Activated gamma-delta T cell treated with anti-CD3 and anti-CD28 coated beads, Interleukin-2, amount 50 U/mL, for 16 hours (primary cell): Measurements from ENCODE around the gene LRRC27.

Experiments
- DNase-seq: peaks from one replicate; pipeline ENCODE4 v3.0.0-alpha.2; 2020; ENCODE audit warnings: low read depth

Gene LRRC27

GRCh38 chr10:132301371-132302330, 30.3 kb upstream of the LRRC27 start:
- no peak for DNase-seq

- no peak for DNase-seq
These were observed 29.3 kb upstream of the LRRC27 start for GRCh38 chr10:132302421-132303310.

- DNase-seq, result no peak
These were observed 28.5 kb upstream of the LRRC27 start for GRCh38 chr10:132303361-132304115.

- DNase-seq, result no peak
These were observed 27.1 kb upstream of the LRRC27 start for GRCh38 chr10:132304756-132305509.

- no peak for DNase-seq
These were observed 26.2 kb upstream of the LRRC27 start for GRCh38 chr10:132305654-132306342.

- DNase-seq, result no peak
These were observed 25.7 kb upstream of the LRRC27 start for GRCh38 chr10:132306343-132306685.

- DNase-seq, result peak; percentile 14
These were observed 24.9 kb upstream of the LRRC27 start for GRCh38 chr10:132306864-132307751.

GRCh38 chr10:132307823-132308586, 24.0 kb upstream of the LRRC27 start, which contains the start of gene STK32C:
TSS of gene STK32C (minus strand) at chr10:132307950. CDS start at chr10:132307833, 117 bp downstream.
- DNase-seq, result peak; percentile 83

GRCh38 chr10:132308587-132309470, 23.2 kb upstream of the LRRC27 start:
- no peak for DNase-seq

GRCh38 chr10:132309471-132309865, 22.5 kb upstream of the LRRC27 start:
- DNase-seq, result no peak

GRCh38 chr10:132309879-132310591, 22.0 kb upstream of the LRRC27 start:
- no peak for DNase-seq

GRCh38 chr10:132310701-132311337, 21.2 kb upstream of the LRRC27 start:
- no peak for DNase-seq

GRCh38 chr10:132311338-132311939, 20.6 kb upstream of the LRRC27 start:
- DNase-seq, result no peak

- no peak for DNase-seq
These were observed 18.7 kb upstream of the LRRC27 start for GRCh38 chr10:132313305-132313704.

GRCh38 chr10:132313865-132314264, 18.1 kb upstream of the LRRC27 start:
- DNase-seq, result no peak

GRCh38 chr10:132314336-132314735, 17.7 kb upstream of the LRRC27 start:
- no peak for DNase-seq
